NT2/D1 (cell line): ENCODE results near the gene CRYBG1.

Source experiments
- DNase-seq: peaks from one replicate; pipeline ENCODE4 v3.0.0-alpha.2; 2011; ENCODE audit warnings: low read depth, low spot score
- H3K27me3 ChIP-seq: 2 replicates; pipeline ENCODE4 v1.6.0; 2011; ENCODE audit warnings: mild to moderate bottlenecking; ENCODE audit not compliant: insufficient read length, insufficient read depth
- H3K36me3 ChIP-seq: 2 replicates; pipeline ENCODE4 v1.6.1; 2011; ENCODE audit warnings: mild to moderate bottlenecking, low read length, mixed read lengths; ENCODE audit not compliant: insufficient read depth, insufficient read length
- H3K4me1 ChIP-seq: 2 replicates; pipeline ENCODE4 v1.5.1; 2011; ENCODE audit not compliant: insufficient read depth, insufficient read length
- H3K4me3 ChIP-seq: 2 replicates; pipeline ENCODE4 v1.5.1; 2011; ENCODE audit warnings: low read depth; ENCODE audit not compliant: insufficient read length
- H3K9ac ChIP-seq: 2 replicates; pipeline ENCODE4 v1.6.0; 2011; ENCODE audit warnings: low read depth; ENCODE audit not compliant: insufficient read length
- H3K9me3 ChIP-seq: 2 replicates; pipeline ENCODE4 v1.5.1; 2011; ENCODE audit warnings: mild to moderate bottlenecking, low read length; ENCODE audit not compliant: insufficient read depth
- SUZ12 ChIP-seq: IDR thresholded peaks from 2 replicates; pipeline ENCODE4 v1.6.1; 2011; ENCODE audit not compliant: insufficient read length, insufficient read depth; ENCODE audit errors: extremely low read depth
- YY1 ChIP-seq: IDR thresholded peaks from 2 replicates; pipeline ENCODE4 v1.6.1; 2011; ENCODE audit not compliant: insufficient read length, insufficient read depth
- ZNF274 ChIP-seq: IDR thresholded peaks from 2 replicates; pipeline ENCODE4 v1.6.1; 2011; ENCODE audit warnings: mild to moderate bottlenecking, low read depth, low read length

CRYBG1 gene

DNA sequence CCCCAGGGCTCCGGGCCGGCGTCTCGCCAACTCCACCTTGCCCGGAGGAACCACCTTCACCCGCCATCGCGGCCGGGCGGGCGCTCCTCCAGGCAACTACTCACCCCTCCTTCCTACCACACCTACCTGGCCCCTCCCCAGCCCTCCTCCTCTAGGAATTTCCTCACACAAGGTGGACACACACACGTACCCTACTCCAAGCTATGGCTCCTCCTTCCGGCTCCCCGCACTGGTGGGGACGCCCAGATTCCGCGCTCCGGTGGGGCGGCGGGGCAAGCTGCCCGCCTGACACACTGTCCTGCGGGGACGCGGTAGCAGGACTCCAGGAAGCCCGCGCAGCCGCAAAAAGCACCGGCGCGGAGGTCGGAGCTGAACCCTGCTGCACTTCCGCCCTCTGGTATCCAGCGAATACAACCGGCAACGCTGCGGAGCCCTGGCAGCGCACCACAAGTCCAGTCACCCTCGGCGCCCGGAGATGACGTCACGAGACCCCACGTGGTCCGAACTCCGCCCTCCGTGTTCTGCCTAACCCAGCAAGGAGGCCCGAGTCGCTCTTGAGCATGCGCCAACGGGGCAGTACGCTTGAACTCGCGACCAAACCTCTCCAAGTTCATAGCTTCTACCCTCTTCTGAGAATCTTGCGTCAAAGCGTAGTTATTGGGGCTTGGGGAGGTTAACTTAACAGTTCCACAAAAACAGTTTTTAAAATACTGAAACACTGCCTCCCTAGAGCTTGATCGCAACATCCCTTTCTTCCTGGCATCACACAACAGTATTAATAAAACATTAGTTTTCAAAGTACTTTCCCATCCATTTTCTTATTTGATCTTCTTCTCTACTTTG, 35.0 kb upstream of the CRYBG1 start, which contains the start of gene ATG5:
Gene ATG5 (minus strand): TSS at position 425 of the 843 bp plus-strand sequence. CDS start 9,552 bp downstream, outside the sequence.
- Histone ChIP-seq H3K4me1 (no peaks in the 10 kb centered on the region), H3K4me3 (peak within 1 kb of the TSS; percentile 86), H3K9me3 (no peaks in the 10 kb centered on the region), H3K36me3 (peaks cover 13% of the 10 kb centered on the region), H3K27me3 (no peaks in the 10 kb centered on the region), H3K9ac (peak within 1 kb of the TSS; percentile 83)
- DNase-seq = peak; percentile 93
- TF ChIP-seq YY1 (no peak), SUZ12 (no peak), ZNF274 (no peak)

- Histone ChIP-seq H3K9me3 (no peaks in the 10 kb centered on the region), H3K9ac (no peak overlapping the region), H3K36me3 (no peaks in the 10 kb centered on the region), H3K4me1 (no peaks in the 10 kb centered on the region), H3K27me3 (no peaks in the 10 kb centered on the region), H3K4me3 (no peak overlapping the region)
- DNase-seq = peak; percentile 32
- TF ChIP-seq ZNF274 = no peak
- no peak for TF ChIP-seq SUZ12
- no peak for TF ChIP-seq YY1
Measured at GRCh38 chr6:106334646-106335448, 25.7 kb upstream of the CRYBG1 start.

- H3K4me3 ChIP-seq = no peak overlapping the region
- no peak overlapping the region for H3K9ac ChIP-seq
Measured at GRCh38 chr6:106339334-106340029, 21.0 kb upstream of the CRYBG1 start.

DNA sequence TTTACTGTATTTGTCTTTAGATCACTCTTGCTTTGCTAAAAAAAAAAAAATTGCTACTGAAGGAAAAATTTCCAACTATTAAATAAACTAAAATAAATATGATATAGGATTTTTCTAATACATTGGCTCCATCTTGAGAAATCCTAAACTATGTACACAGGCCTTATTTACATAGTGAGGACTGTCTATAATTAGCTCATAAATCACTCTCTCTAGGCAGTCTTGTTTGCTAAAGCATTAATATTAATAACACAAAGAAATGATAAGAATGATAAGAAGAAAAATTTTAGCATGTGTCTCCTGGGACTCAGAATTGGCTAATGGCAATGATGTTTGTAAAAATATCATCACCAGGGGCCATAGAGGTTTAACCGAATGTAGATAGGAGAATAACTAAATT, 13.3 kb upstream of the CRYBG1 start:
- Histone ChIP-seq H3K36me3 (no peaks in the 10 kb centered on the region), H3K27me3 (no peaks in the 10 kb centered on the region), H3K9me3 (no peaks in the 10 kb centered on the region), H3K9ac (no peak overlapping the region), H3K4me3 (no peak overlapping the region), H3K4me1 (no peaks in the 10 kb centered on the region)
- DNase-seq = no peak
- TF ChIP-seq SUZ12 (no peak), YY1 (no peak), ZNF274 (no peak)

More at GRCh38 chr6:106339334-106340029, 21.0 kb upstream of the CRYBG1 start:
- no peaks in the 10 kb centered on the region for H3K36me3 ChIP-seq
- no peaks in the 10 kb centered on the region for H3K9me3 ChIP-seq
- TF ChIP-seq SUZ12 (no peak), YY1 (no peak), ZNF274 (no peak)
- no peaks in the 10 kb centered on the region for H3K27me3 ChIP-seq
- no peaks in the 10 kb centered on the region for H3K4me1 ChIP-seq
- DNase-seq = peak; percentile 49

DNA sequence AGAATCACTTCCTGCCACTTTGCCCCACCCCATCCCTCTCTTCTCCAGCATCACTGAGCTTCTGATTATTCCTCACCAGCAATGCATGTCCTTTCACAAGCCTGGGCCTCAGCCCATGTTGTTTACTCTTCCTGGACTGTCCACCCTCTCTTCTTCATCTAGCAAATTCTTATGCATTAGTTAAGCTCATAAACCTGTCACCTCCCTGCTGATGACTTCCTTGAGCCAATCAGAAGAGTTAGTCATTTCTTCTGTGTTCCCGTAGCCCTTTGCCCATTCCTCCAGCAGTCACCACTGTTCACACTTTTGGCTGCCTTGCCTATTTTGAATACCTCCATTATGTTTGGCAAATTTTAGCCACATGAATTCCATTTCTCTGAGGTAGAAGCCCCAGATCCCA, 4.1 kb upstream of the CRYBG1 start:
- Histone ChIP-seq H3K4me1 (no peaks in the 10 kb centered on the region), H3K36me3 (no peaks in the 10 kb centered on the region), H3K4me3 (no peak overlapping the region), H3K9ac (no peak overlapping the region), H3K9me3 (no peaks in the 10 kb centered on the region), H3K27me3 (peaks cover 19% of the 10 kb centered on the region)
- TF ChIP-seq YY1 = no peak
- TF ChIP-seq SUZ12 = no peak
- no peak for TF ChIP-seq ZNF274
- DNase-seq = no peak

- no peaks in the 10 kb centered on the region for H3K36me3 ChIP-seq
- no peaks in the 10 kb centered on the region for H3K9me3 ChIP-seq
- no peak for TF ChIP-seq YY1
- TF ChIP-seq SUZ12 = no peak
- peaks cover 28% of the 10 kb centered on the region for H3K27me3 ChIP-seq
- no peaks in the 10 kb centered on the region for H3K4me1 ChIP-seq
- H3K9ac ChIP-seq = peak overlapping the region; percentile 3
- peak overlapping the region; percentile 53 for H3K4me3 ChIP-seq
- no peak for DNase-seq
Measured at GRCh38 chr6:106359959-106360409, 533 bp upstream of the CRYBG1 start.
